Occipital lobe (tissue), 2 donors: ENCODE data around the gene VPS9D1. TPM values are rescaled to one million over a fixed set of nuclear protein-coding genes. Genes with fewer than 3 reads are reported as not detected.

ENCODE experiments used
- DNase-seq: peaks from one replicate; lab custom pipeline; 2025; lab: John Stamatoyannopoulos, UW
- total RNA-seq: library from RNA; depleted of rRNA; stranded (reverse); fragments of >200 nt; gene quantifications from one replicate; pipeline ENCODE4 v1.2.3, GENCODE V29; 2014

The VPS9D1 gene
- total RNA-seq: 9.7 TPM

GRCh38 chr16:89720813-89721545 is at the start of gene VPS9D1, which contains the start of gene ZNF276:
Gene VPS9D1, minus strand, starts transcription at chr16:89720898. Its CDS starts 37 bp downstream, at chr16:89720861.
Gene ZNF276, plus strand, starts transcription at chr16:89721537. Its CDS starts 104 bp downstream, at chr16:89721641.
- DNase-seq: peak; percentile 76

DNA sequence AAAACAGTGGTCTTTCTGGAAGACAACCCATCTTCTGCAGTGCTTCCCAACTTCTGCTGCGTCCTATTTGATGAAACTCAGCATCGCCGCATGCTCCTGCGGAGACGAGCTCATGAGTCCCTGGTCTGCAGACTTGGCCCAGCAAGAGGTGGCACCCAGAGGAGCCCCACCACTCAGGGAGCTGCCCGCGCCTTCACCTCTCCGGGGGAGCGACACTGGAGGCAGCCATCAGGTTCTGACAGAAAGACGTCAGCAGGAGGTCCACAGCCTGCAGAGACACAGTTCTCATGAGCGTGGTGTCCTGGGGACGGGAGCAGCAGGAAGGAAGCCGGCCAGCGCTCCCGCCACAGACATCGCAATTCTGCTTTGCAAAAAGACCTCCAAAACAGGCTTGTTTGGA is 49.7 kb upstream of the VPS9D1 start:
- no peak for DNase-seq

- no peak for DNase-seq
Observed at GRCh38 chr16:89765292-89765830, 44.7 kb upstream of the VPS9D1 start.

- DNase-seq: no peak
Observed at GRCh38 chr16:89764711-89765201, 44.1 kb upstream of the VPS9D1 start.

DNA sequence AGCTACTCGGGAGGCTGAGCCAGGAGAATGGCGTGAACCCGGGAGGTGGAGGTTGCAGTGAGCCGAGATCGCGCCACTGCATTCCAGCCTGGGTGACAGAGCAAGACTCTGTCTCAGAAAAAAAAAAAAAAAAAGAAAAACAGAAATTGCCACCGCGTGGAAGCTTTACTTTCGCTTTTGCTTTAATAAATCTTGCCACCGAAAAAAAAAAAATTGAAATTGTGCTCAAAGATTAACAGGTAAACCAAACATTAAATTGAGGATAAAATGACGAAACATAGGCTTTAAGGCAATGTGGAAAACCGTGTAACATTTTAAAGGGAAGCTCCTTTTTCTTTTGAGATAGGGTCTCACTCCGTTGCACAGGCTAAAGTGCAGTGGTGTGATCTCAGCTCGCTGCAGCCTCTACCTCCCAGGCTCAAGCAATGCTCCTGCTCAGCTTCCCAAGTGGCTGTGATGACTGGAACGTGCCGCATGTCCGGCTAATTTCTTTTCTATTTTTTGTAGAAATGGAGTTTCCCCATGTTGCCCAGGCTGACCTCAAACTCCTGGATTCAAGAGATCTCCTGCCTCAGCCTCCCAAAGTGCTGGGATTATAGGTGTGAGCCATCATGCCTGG is 40.7 kb upstream of the VPS9D1 start:
- no peak for DNase-seq

- DNase-seq: no peak
Observed at GRCh38 chr16:89759746-89760340, 39.1 kb upstream of the VPS9D1 start.

DNA sequence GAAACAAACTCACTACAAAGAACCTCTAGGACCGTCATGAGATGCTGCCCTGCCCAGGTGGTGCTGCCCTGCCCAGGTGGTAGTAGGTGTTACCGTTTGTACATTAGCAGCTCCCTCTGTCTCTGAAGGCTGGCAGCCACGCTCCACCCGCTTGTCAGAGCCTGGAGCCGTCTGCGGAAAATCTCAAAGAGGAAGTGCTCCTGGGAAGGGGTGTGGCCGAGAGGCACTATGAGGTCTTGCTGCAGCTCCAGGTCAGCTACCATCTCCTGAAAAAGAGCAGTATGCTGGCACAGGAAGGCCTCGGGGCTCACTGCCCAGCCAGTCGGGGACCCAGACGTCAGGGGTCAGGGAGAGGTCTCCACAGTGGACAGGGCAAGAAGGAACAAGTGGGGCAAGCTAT is 28.9 kb upstream of the VPS9D1 start:
- no peak for DNase-seq

DNA sequence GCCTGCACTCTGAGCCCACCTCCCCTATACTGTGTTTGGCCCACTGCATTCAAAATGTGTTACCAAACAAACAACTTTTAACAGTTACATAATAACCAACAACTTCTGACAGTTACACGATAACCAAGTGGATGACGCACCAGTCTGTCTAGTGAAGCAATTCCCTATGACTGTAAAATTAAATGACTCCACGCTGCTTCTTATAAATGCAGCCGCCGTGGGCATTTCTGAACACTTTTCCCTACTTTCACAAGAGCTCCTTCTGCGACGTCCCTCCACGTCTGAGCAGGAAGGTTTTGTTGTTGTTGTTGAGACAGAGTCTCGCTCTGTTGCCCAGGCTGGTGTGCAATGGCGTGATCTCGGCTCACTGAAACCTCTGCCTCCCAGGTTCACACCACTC is 28.2 kb upstream of the VPS9D1 start:
- no peak for DNase-seq

- no peak for DNase-seq
Observed at GRCh38 chr16:89748076-89748475, 27.4 kb upstream of the VPS9D1 start.

- no peak for DNase-seq
Observed at GRCh38 chr16:89746043-89746442, 25.3 kb upstream of the VPS9D1 start.

DNA sequence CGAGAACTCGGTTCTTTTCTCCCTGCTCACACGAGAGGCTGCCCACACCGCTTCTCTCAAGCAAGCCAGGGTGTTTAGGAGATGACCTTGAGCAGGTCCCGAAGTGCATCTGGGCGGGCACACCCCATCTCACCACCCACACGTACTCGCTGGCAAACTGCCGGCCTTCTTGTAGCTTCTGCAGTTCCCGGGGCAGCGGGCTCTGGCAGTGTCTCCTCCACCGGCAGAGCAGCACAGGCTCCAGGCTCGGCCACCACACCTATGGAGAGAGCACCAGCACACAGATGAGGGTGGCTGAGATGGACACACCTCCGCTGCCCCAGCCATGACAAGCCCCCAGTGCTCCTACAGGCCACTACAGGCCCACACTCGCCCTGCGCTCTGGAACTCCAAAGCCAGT is 24.1 kb upstream of the VPS9D1 start:
- DNase-seq: no peak

GRCh38 chr16:89742948-89743347 is 22.2 kb upstream of the VPS9D1 start:
- no peak for DNase-seq

- no peak for DNase-seq
Observed at GRCh38 chr16:89741342-89742014, 20.8 kb upstream of the VPS9D1 start.

DNA sequence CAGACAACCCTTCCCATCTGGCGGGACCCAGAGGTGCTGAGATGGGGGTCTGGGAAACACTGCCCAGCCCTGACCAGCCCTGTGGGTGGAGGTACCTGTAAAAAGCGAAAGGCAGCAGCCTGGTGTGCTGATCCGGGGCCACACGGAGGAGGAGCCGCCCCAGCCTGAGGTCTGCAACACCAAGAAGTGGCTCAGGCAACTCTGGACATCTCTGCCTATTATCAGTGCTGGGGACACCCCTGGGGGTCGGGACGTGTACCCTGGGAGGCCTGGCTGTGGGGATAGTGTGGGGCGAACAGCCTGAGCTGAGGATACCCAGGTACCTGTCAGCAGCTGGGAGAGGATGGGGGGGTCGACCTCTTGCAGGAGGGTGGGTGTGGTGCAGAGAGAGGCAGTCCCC is 18.7 kb upstream of the VPS9D1 start:
- DNase-seq: no peak

DNA sequence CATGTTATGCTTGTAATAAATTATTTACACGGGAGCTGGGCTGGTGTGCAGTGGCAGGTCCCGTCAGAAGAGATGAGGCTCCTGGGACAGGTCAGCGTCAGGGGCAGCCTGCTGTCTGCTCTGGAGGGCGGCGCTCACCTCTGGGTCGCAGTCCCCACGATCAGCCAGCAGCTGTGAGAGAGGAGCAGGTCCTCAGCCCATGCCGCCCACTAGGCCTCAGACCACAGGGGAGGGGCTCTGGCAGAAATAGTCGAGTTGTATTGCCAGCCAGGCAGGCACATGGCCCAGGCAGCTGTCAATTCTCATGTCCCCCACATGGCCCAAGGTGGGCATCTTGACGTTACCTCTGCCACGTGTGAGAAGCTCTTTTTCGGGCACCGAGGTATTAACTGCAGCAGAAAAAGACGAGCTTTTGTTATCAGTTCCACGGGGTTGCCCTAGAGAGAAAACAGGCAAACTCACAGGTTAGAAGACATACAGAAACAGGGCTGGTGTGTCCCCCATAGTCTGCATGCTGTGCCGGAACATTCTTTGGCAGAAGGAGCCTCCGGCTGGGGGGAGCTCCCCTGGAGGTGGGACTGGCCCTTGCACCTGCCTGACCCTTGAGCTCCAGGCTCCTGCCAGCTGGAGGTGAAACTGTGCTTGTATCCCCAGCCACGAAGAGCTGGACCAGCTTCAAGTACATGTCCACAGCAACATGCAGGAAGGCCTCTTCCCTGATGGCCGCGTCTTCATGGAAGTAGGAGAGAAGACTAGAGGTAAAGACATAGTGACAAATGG is 18.0 kb upstream of the VPS9D1 start:
- no peak for DNase-seq

DNA sequence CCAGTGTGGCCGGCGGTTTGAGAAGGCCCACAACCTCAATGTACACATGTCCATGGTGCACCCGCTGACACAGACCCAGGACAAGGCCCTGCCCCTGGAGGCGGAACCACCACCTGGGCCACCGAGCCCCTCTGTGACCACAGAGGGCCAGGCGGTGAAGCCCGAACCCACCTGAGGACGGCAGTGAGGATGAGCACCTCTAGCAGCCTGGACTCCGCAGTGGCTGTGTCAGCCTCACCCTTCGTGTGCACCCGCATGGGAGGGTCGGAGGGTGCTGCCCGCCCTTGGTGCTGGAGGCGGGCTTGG is 17.3 kb upstream of the VPS9D1 start:
- no peak for DNase-seq

DNA sequence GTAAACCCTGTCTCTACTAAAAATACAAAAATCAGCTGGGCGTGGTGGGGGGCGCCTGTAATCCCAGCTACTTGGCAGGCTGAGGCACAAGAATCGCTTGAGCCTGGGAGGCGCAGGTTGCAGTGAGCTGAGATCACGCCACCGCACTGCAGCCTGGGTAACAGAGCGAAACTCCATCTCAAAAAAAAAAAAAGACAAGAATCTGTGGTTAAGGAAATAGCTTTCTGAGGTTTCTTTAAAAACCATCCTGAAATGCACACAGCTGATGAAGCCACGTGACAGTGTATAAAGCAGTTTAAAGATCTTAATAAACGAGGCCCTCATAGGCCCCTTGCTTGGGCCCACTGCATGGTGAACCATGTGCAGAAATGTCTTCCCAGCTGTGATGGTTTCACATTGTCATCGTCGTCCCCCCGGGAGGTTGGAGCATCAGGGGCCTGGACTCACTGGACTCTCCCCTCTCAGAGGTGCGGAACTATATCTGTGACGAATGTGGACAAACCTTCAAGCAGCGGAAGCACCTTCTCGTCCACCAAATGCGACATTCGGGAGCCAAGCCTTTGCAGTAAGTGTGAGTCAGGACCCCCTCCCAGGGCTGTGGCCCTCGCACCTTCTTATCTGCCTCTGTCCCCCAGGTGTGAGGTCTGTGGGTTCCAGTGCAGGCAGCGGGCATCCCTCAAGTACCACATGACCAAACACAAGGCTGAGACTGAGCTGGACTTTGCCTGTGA is 16.8 kb upstream of the VPS9D1 start:
- no peak for DNase-seq

DNA sequence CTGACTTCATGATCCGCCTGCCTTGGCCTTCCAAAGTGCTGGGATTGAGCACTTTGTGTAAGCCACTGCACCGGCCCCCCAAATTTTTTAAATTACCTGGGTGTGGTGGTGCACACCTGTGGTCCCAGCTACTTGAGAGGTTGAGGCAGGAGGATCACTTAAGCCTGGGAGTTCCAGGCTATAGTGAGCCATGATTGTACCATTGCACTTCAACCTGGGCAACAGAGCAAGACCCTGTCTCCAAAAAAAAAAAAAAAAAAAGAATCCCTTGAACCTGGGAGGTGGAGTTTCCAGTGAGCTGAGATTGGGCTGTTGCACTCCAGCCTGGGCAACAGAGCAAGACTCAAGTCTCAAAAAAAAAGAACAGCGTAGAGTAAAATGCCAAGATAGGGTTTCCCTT is 15.9 kb upstream of the VPS9D1 start:
- DNase-seq: no peak

- no peak for DNase-seq
Observed at GRCh38 chr16:89733792-89734191, 13.1 kb upstream of the VPS9D1 start.

- DNase-seq: no peak
Observed at GRCh38 chr16:89733322-89733721, 12.6 kb upstream of the VPS9D1 start.

- DNase-seq: no peak
Observed at GRCh38 chr16:89732918-89733242, 12.2 kb upstream of the VPS9D1 start.
